HCT116 (cell line): Measurements from ENCODE around the gene SPINK5. TPM values are rescaled to one million over a fixed set of nuclear protein-coding genes. Genes with fewer than 3 reads are reported as not detected.

ENCODE experiments used
- ATAC-seq: fragments of 200-7000 bp; cut with Tn5 transposase; 2 replicates; pipeline ENCODE4 v1.9.1; 2020; ENCODE audit warnings: mild to moderate bottlenecking, moderate library complexity
- BruUV-seq: library from RNA; stranded (reverse); fragments of 400-500 nt; replicated peaks from 2 replicates; lab custom pipeline; 2021; lab: Mats Ljungman, UMichigan
- CTCF ChIA-PET: fragments of 300-600 bp; sonication (Branson Sonifier 250); formaldehyde crosslinking; loops from one replicate; lab custom pipeline; 2021; ENCODE audit warnings: antibody characterized with exemption; lab: Charles Lee
- POLR2A ChIA-PET: fragments of 300-600, 350-600 bp; sonication (Branson Sonifier 250); formaldehyde crosslinking; loops from one replicate; lab custom pipeline; 2021; ENCODE audit warnings: antibody characterized with exemption; lab: Charles Lee
- RAD21 ChIA-PET, 2 experiments: fragments of 300-600 bp; sonication (Branson Sonifier 250); formaldehyde crosslinking; loops; one replicate each; lab custom pipeline; 2023; ENCODE audit warnings: low total read pairs in 2 of 2; ENCODE audit not compliant: uncharacterized antibody in 2 of 2, unreplicated experiment in 2 of 2, low non-redundant PET in 1 of 2; lab: Charles Lee
- DNase-seq: peaks from one replicate; pipeline ENCODE4 v3.0.0-alpha.2; 2010; ENCODE audit warnings: low read depth, low spot score
- H2AFZ ChIP-seq: fragments of 200-600 bp; shearing (Covaris generic), sonication (generic); 2 replicates; pipeline ENCODE4 v1.6.1; 2017; ENCODE audit warnings: low read depth, mixed run types, mixed read lengths, antibody characterized with exemption, low read length; ENCODE audit not compliant: poor library complexity, severe bottlenecking
- H3K27ac ChIP-seq: 2 replicates; pipeline ENCODE4 v1.5.1; 2012; ENCODE audit warnings: low read depth, low read length
- H3K27me3 ChIP-seq: fragments of 200-600 bp; sonication (generic); 2 replicates; pipeline ENCODE4 v1.6.1; 2016; ENCODE audit warnings: mixed run types, low read length, mixed read lengths; ENCODE audit not compliant: insufficient read depth
- H3K36me3 ChIP-seq, 2 experiments: fragments of 200-500 bp in 1 of 2; fragments of 200-600 bp in 1 of 2; sonication (Bioruptor generic) in 1 of 2; sonication (generic) in 1 of 2; 2 replicates each; pipeline versions ENCODE4 v1.5.1 to v1.6.1; 2014 to 2016; ENCODE audit warnings: low read length in 2 of 2, inconsistent platforms in 1 of 2, mixed read lengths in 1 of 2, mixed run types in 1 of 2; ENCODE audit not compliant: insufficient read depth in 2 of 2, control insufficient read depth in 1 of 2
- H3K4me1 ChIP-seq, 2 experiments: fragments of 200-600 bp in 1 of 2; sonication (generic) in 1 of 2; 2 replicates each; pipeline versions ENCODE4 v1.5.1 to v1.6.1; 2012 to 2017; ENCODE audit warnings: low read length in 2 of 2, inconsistent platforms in 1 of 2, mild to moderate bottlenecking in 1 of 2, mixed read lengths in 1 of 2, mixed run types in 1 of 2, moderate library complexity in 1 of 2; ENCODE audit not compliant: insufficient read depth in 2 of 2, control insufficient read depth in 1 of 2
- H3K4me2 ChIP-seq: fragments of 200-600 bp; sonication (generic); 2 replicates; pipeline ENCODE4 v1.6.1; 2017; ENCODE audit warnings: mixed run types, low read length, mixed read lengths
- H3K4me3 ChIP-seq, 2 experiments: fragments of 200-600 bp in 1 of 2; sonication (generic) in 1 of 2; replicated peaks in 1 of 2; 2 replicates each; pipeline ENCODE4 v1.5.1; 2011 to 2016; ENCODE audit warnings: low read length in 2 of 2, control low read depth in 1 of 2, low read depth in 1 of 2, mild to moderate bottlenecking in 1 of 2, mixed read lengths in 1 of 2, mixed run types in 1 of 2
- H3K79me2 ChIP-seq: fragments of 200-600 bp; sonication (generic); 2 replicates; pipeline ENCODE4 v1.6.1; 2017; ENCODE audit warnings: mild to moderate bottlenecking, mixed run types, low read length, moderate library complexity, mixed read lengths; ENCODE audit not compliant: insufficient read depth
- H3K9ac ChIP-seq: fragments of 200-600 bp; sonication (generic); 2 replicates; pipeline ENCODE4 v1.6.1; 2016; ENCODE audit warnings: low read length, mixed read lengths
- H3K9me2 ChIP-seq: fragments of 200-600 bp; sonication (generic), shearing (Covaris generic); 2 replicates; pipeline ENCODE4 v1.6.1; 2017; ENCODE audit warnings: mixed run types, mild to moderate bottlenecking, moderate library complexity; ENCODE audit not compliant: insufficient read depth
- H3K9me3 ChIP-seq, 2 experiments: fragments of 200-500 bp in 1 of 2; fragments of 200-600 bp in 1 of 2; sonication (Bioruptor generic) in 1 of 2; sonication (generic) in 1 of 2; 2 replicates each; pipeline ENCODE4 v1.6.1; 2014 to 2017; ENCODE audit warnings: low read length in 2 of 2, mixed read lengths in 2 of 2, inconsistent platforms in 1 of 2, low read depth in 1 of 2, mild to moderate bottlenecking in 1 of 2, mixed run types in 1 of 2, moderate library complexity in 1 of 2; ENCODE audit not compliant: control insufficient read depth in 1 of 2, insufficient read depth in 1 of 2
- H4K20me1 ChIP-seq: fragments of 200-600 bp; sonication (generic), shearing (Covaris generic); 2 replicates; pipeline ENCODE4 v1.6.1; 2017; ENCODE audit warnings: mixed run types, mild to moderate bottlenecking, moderate library complexity; ENCODE audit not compliant: insufficient read depth
- ELF1 ChIP-seq: IDR thresholded peaks from 2 replicates; pipeline ENCODE4 v1.6.1; 2012; ENCODE audit warnings: low read depth, borderline replicate concordance
- FOSL1 ChIP-seq: IDR thresholded peaks from 2 replicates; pipeline ENCODE4 v1.6.1; 2012; ENCODE audit warnings: low read depth
- POLR2A ChIP-seq: IDR thresholded peaks from 2 replicates; pipeline ENCODE4 v1.7.0; 2011; ENCODE audit warnings: borderline replicate concordance; ENCODE audit not compliant: insufficient read depth, insufficient read length; ENCODE audit errors: extremely low read depth
- SIN3A ChIP-seq: IDR thresholded peaks from 2 replicates; pipeline ENCODE4 v1.6.1; 2012; ENCODE audit warnings: low read depth
- ZFX ChIP-seq: fragments of 450-650 bp; IDR thresholded peaks from 2 replicates; pipeline ENCODE4 v1.6.1; 2017
- ZNF274 ChIP-seq: fragments of 200-500 bp; sonication (Bioruptor generic); IDR thresholded peaks from 2 replicates; pipeline ENCODE4 v1.6.1; 2014; ENCODE audit warnings: mild to moderate bottlenecking, low read depth, low read length, inconsistent platforms
- intact Hi-C: fragments of 100-400 bp; cut with micrococcal nuclease; formaldehyde crosslinking; loops from 2 replicates; pipeline ENCODE4 v1.10.0; 2022
- total RNA-seq: library from RNA; stranded (reverse); gene quantifications from one replicate; pipeline ENCODE4 v1.2.1, GENCODE V29; 2021; ENCODE audit not compliant: unreplicated experiment
- TF ChIP-seq, protein P1 (sequence below), 3 experiments: fragments of 200-600 bp in 1 of 3; sonication (generic) in 1 of 3; IDR thresholded peaks in 2 of 3; conservative IDR thresholded peaks in 1 of 3; 2 replicates each; pipeline ENCODE4 v1.5.1; 2012 to 2017; ENCODE audit warnings: low read depth in 2 of 3, low read length in 2 of 3, antibody characterized with exemption in 1 of 3, borderline replicate concordance in 1 of 3, control low read depth in 1 of 3, mild to moderate bottlenecking in 1 of 3, mixed read lengths in 1 of 3, mixed run types in 1 of 3, moderate library complexity in 1 of 3; ENCODE audit not compliant: insufficient read depth in 1 of 3
- TF ChIP-seq, protein P2 (sequence below): IDR thresholded peaks from 2 replicates; pipeline ENCODE4 v1.6.1; 2011; ENCODE audit warnings: mild to moderate bottlenecking, low read length, moderate library complexity; ENCODE audit not compliant: insufficient replicate concordance; ENCODE audit errors: extremely low read depth

The SPINK5 gene
- total RNA-seq, 1 experiment from 2014 or later = not detected

DNA sequence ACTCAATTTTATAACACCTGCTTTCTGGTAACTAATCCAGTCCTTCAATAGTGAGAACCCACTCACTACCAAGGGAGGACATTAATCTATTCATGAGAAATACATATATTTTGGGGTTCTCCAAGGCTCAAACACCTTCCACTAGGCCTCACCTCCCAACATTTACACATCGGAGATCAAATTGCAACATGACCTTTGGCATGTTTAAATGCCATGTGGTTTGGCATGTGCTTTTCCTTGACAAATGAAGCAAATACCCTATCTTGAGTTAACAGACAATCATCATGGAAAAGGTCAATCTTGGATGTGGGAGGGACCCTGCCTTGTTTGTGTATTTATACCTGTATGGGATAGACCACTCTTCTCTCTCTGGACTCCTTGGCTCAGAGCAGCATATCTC, 82.7 kb downstream of the SPINK5 start:
- peaks cover 3% of the 10 kb centered on the region for H3K27me3 ChIP-seq
- H3K27ac ChIP-seq = no peak overlapping the region
- no peaks in the 10 kb centered on the region for H4K20me1 ChIP-seq
- ATAC-seq = no peak
- POLR2A ChIA-PET = no interaction called here
- H3K9me3 ChIP-seq = no peaks in the 10 kb centered on the region
- intact Hi-C loops = no loop called here
- H2AFZ ChIP-seq = no peak overlapping the region
- RAD21 ChIA-PET = no interaction called here
- no peak for DNase-seq
- no peaks in the 10 kb centered on the region for H3K36me3 ChIP-seq
- no peak overlapping the region for H3K9ac ChIP-seq
- TF ChIP-seq, protein P1, sequence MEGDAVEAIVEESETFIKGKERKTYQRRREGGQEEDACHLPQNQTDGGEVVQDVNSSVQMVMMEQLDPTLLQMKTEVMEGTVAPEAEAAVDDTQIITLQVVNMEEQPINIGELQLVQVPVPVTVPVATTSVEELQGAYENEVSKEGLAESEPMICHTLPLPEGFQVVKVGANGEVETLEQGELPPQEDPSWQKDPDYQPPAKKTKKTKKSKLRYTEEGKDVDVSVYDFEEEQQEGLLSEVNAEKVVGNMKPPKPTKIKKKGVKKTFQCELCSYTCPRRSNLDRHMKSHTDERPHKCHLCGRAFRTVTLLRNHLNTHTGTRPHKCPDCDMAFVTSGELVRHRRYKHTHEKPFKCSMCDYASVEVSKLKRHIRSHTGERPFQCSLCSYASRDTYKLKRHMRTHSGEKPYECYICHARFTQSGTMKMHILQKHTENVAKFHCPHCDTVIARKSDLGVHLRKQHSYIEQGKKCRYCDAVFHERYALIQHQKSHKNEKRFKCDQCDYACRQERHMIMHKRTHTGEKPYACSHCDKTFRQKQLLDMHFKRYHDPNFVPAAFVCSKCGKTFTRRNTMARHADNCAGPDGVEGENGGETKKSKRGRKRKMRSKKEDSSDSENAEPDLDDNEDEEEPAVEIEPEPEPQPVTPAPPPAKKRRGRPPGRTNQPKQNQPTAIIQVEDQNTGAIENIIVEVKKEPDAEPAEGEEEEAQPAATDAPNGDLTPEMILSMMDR (IDR thresholded peaks at IDR 0.05 in 2 of 3, conservative IDR thresholded peaks at IDR 0.05 in 1 of 3; ENCODE audit: borderline replicate concordance in 1 of 3, insufficient read depth in 1 of 3, low read depth in 2 of 3, low read length in 2 of 3) = no peak
- no peak for TF ChIP-seq POLR2A
- no peak for TF ChIP-seq ELF1
- TF ChIP-seq ZFX = no peak
- no peak for TF ChIP-seq ZNF274
- TF ChIP-seq, protein P2, sequence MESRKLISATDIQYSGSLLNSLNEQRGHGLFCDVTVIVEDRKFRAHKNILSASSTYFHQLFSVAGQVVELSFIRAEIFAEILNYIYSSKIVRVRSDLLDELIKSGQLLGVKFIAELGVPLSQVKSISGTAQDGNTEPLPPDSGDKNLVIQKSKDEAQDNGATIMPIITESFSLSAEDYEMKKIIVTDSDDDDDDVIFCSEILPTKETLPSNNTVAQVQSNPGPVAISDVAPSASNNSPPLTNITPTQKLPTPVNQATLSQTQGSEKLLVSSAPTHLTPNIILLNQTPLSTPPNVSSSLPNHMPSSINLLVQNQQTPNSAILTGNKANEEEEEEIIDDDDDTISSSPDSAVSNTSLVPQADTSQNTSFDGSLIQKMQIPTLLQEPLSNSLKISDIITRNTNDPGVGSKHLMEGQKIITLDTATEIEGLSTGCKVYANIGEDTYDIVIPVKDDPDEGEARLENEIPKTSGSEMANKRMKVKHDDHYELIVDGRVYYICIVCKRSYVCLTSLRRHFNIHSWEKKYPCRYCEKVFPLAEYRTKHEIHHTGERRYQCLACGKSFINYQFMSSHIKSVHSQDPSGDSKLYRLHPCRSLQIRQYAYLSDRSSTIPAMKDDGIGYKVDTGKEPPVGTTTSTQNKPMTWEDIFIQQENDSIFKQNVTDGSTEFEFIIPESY = no peak
- no peak for TF ChIP-seq FOSL1
- no peak for TF ChIP-seq SIN3A
- TF ChIP-seq, all 23 proteins: peak for 0
- Histone ChIP-seq H3K4me2 (no peak overlapping the region), H3K79me2 (no peaks in the 10 kb centered on the region), H3K9me2 (no peaks in the 10 kb centered on the region), H3K4me3 (no peak overlapping the region), H3K4me1 (no peaks in the 10 kb centered on the region)
- CTCF ChIA-PET = no interaction called here
- BruUV-seq = no TSS peak
